Activated CD4-positive, alpha-beta T cell treated with anti-CD3 and anti-CD28 coated beads, Interleukin-2, amount 50 U/mL, for 4 hours (primary cell): Measurements from ENCODE around the gene AKT1S1.

ENCODE experiments used
- DNase-seq, 2 experiments: peaks; one replicate each; pipeline ENCODE4 v3.0.0-alpha.2; 2020

The AKT1S1 gene

GRCh38 chr19:49852631-49853126 lies 24.5 kb downstream of the AKT1S1 start:
- DNase-seq: no peak

- peak; percentile 19 to 33 for DNase-seq
These were observed 25.5 kb downstream of the AKT1S1 start for GRCh38 chr19:49851456-49852259.

- peak; percentile 80 to 81 for DNase-seq
These were observed 26.4 kb downstream of the AKT1S1 start, which contains the start of gene PTOV1 for GRCh38 chr19:49850487-49851342. Gene PTOV1 (plus strand): TSS chr19:49851159.

GRCh38 chr19:49850221-49850486 lies 27.0 kb downstream of the AKT1S1 start:
- no peak for DNase-seq

- DNase-seq: no peak
These were observed 27.5 kb downstream of the AKT1S1 start for GRCh38 chr19:49849433-49850220.

GRCh38 chr19:49848938-49849337 lies 28.2 kb downstream of the AKT1S1 start:
- DNase-seq: no peak

- DNase-seq: no peak
These were observed 29.1 kb downstream of the AKT1S1 start for GRCh38 chr19:49847731-49848696.

- DNase-seq: no peak
These were observed 30.7 kb downstream of the AKT1S1 start for GRCh38 chr19:49846408-49846807.

GRCh38 chr19:49845414-49845813 lies 31.7 kb downstream of the AKT1S1 start:
- DNase-seq: no peak

GRCh38 chr19:49844138-49845095 lies 32.7 kb downstream of the AKT1S1 start:
- DNase-seq: no peak

GRCh38 chr19:49843265-49843664 lies 33.9 kb downstream of the AKT1S1 start:
- no peak for DNase-seq

GRCh38 chr19:49840736-49841249 lies 36.4 kb downstream of the AKT1S1 start:
- no peak for DNase-seq

- no peak for DNase-seq
These were observed 36.8 kb downstream of the AKT1S1 start for GRCh38 chr19:49840321-49840720.

- no peak for DNase-seq
These were observed 37.4 kb downstream of the AKT1S1 start for GRCh38 chr19:49839713-49840112.

GRCh38 chr19:49838885-49839588 lies 38.1 kb downstream of the AKT1S1 start:
- DNase-seq: no peak

GRCh38 chr19:49837425-49837824 lies 39.7 kb downstream of the AKT1S1 start:
- DNase-seq: no peak

- no peak for DNase-seq
These were observed 40.2 kb downstream of the AKT1S1 start for GRCh38 chr19:49837009-49837310.

- no peak for DNase-seq
These were observed 40.8 kb downstream of the AKT1S1 start for GRCh38 chr19:49836176-49837008.

GRCh38 chr19:49835562-49835961 lies 41.6 kb downstream of the AKT1S1 start:
- no peak for DNase-seq
